HCT116 (cell line): ENCODE data around the gene NAA16. TPM values are rescaled to one million over a fixed set of nuclear protein-coding genes. Genes with fewer than 3 reads are reported as not detected.

Source experiments
- ATAC-seq: fragments of 200-7000 bp; cut with Tn5 transposase; 2 replicates; pipeline ENCODE4 v1.9.1; 2020; ENCODE audit warnings: mild to moderate bottlenecking, moderate library complexity
- BruUV-seq: library from RNA; stranded (reverse); fragments of 400-500 nt; replicated peaks from 2 replicates; lab custom pipeline; 2021; lab: Mats Ljungman, UMichigan
- CTCF ChIA-PET: fragments of 300-600 bp; sonication (Branson Sonifier 250); formaldehyde crosslinking; loops from one replicate; lab custom pipeline; 2021; ENCODE audit warnings: antibody characterized with exemption; lab: Charles Lee
- POLR2A ChIA-PET: fragments of 300-600, 350-600 bp; sonication (Branson Sonifier 250); formaldehyde crosslinking; loops from one replicate; lab custom pipeline; 2021; ENCODE audit warnings: antibody characterized with exemption; lab: Charles Lee
- RAD21 ChIA-PET, 2 experiments: fragments of 300-600 bp; sonication (Branson Sonifier 250); formaldehyde crosslinking; loops; one replicate each; lab custom pipeline; 2023; ENCODE audit warnings: low total read pairs in 2 of 2; ENCODE audit not compliant: uncharacterized antibody in 2 of 2, unreplicated experiment in 2 of 2, low non-redundant PET in 1 of 2; lab: Charles Lee
- DNase-seq: peaks from one replicate; pipeline ENCODE4 v3.0.0-alpha.2; 2010; ENCODE audit warnings: low read depth, low spot score
- H2AFZ ChIP-seq: fragments of 200-600 bp; shearing (Covaris generic), sonication (generic); 2 replicates; pipeline ENCODE4 v1.6.1; 2017; ENCODE audit warnings: low read depth, mixed run types, mixed read lengths, antibody characterized with exemption, low read length; ENCODE audit not compliant: poor library complexity, severe bottlenecking
- H3K27ac ChIP-seq: 2 replicates; pipeline ENCODE4 v1.5.1; 2012; ENCODE audit warnings: low read depth, low read length
- H3K27me3 ChIP-seq: fragments of 200-600 bp; sonication (generic); 2 replicates; pipeline ENCODE4 v1.6.1; 2016; ENCODE audit warnings: mixed run types, low read length, mixed read lengths; ENCODE audit not compliant: insufficient read depth
- H3K36me3 ChIP-seq, 2 experiments: fragments of 200-500 bp in 1 of 2; fragments of 200-600 bp in 1 of 2; sonication (Bioruptor generic) in 1 of 2; sonication (generic) in 1 of 2; 2 replicates each; pipeline versions ENCODE4 v1.5.1 to v1.6.1; 2014 to 2016; ENCODE audit warnings: low read length in 2 of 2, inconsistent platforms in 1 of 2, mixed read lengths in 1 of 2, mixed run types in 1 of 2; ENCODE audit not compliant: insufficient read depth in 2 of 2, control insufficient read depth in 1 of 2
- H3K4me1 ChIP-seq, 2 experiments: fragments of 200-600 bp in 1 of 2; sonication (generic) in 1 of 2; 2 replicates each; pipeline versions ENCODE4 v1.5.1 to v1.6.1; 2012 to 2017; ENCODE audit warnings: low read length in 2 of 2, inconsistent platforms in 1 of 2, mild to moderate bottlenecking in 1 of 2, mixed read lengths in 1 of 2, mixed run types in 1 of 2, moderate library complexity in 1 of 2; ENCODE audit not compliant: insufficient read depth in 2 of 2, control insufficient read depth in 1 of 2
- H3K4me2 ChIP-seq: fragments of 200-600 bp; sonication (generic); 2 replicates; pipeline ENCODE4 v1.6.1; 2017; ENCODE audit warnings: mixed run types, low read length, mixed read lengths
- H3K4me3 ChIP-seq, 2 experiments: fragments of 200-600 bp in 1 of 2; sonication (generic) in 1 of 2; replicated peaks in 1 of 2; 2 replicates each; pipeline ENCODE4 v1.5.1; 2011 to 2016; ENCODE audit warnings: low read length in 2 of 2, control low read depth in 1 of 2, low read depth in 1 of 2, mild to moderate bottlenecking in 1 of 2, mixed read lengths in 1 of 2, mixed run types in 1 of 2
- H3K79me2 ChIP-seq: fragments of 200-600 bp; sonication (generic); 2 replicates; pipeline ENCODE4 v1.6.1; 2017; ENCODE audit warnings: mild to moderate bottlenecking, mixed run types, low read length, moderate library complexity, mixed read lengths; ENCODE audit not compliant: insufficient read depth
- H3K9ac ChIP-seq: fragments of 200-600 bp; sonication (generic); 2 replicates; pipeline ENCODE4 v1.6.1; 2016; ENCODE audit warnings: low read length, mixed read lengths
- H3K9me2 ChIP-seq: fragments of 200-600 bp; sonication (generic), shearing (Covaris generic); 2 replicates; pipeline ENCODE4 v1.6.1; 2017; ENCODE audit warnings: mixed run types, mild to moderate bottlenecking, moderate library complexity; ENCODE audit not compliant: insufficient read depth
- H3K9me3 ChIP-seq, 2 experiments: fragments of 200-500 bp in 1 of 2; fragments of 200-600 bp in 1 of 2; sonication (Bioruptor generic) in 1 of 2; sonication (generic) in 1 of 2; 2 replicates each; pipeline ENCODE4 v1.6.1; 2014 to 2017; ENCODE audit warnings: low read length in 2 of 2, mixed read lengths in 2 of 2, inconsistent platforms in 1 of 2, low read depth in 1 of 2, mild to moderate bottlenecking in 1 of 2, mixed run types in 1 of 2, moderate library complexity in 1 of 2; ENCODE audit not compliant: control insufficient read depth in 1 of 2, insufficient read depth in 1 of 2
- H4K20me1 ChIP-seq: fragments of 200-600 bp; sonication (generic), shearing (Covaris generic); 2 replicates; pipeline ENCODE4 v1.6.1; 2017; ENCODE audit warnings: mixed run types, mild to moderate bottlenecking, moderate library complexity; ENCODE audit not compliant: insufficient read depth
- ATF3 ChIP-seq: IDR thresholded peaks from 2 replicates; pipeline ENCODE4 v1.6.1; 2012
- CBX3 ChIP-seq: IDR thresholded peaks from 2 replicates; pipeline ENCODE4 v1.6.1; 2012; ENCODE audit warnings: low read depth
- CTCF ChIP-seq, 3 experiments: fragments of 200-600 bp in 1 of 3; sonication (generic) in 1 of 3; IDR thresholded peaks in 2 of 3; conservative IDR thresholded peaks in 1 of 3; 2 replicates each; pipeline ENCODE4 v1.5.1; 2012 to 2017; ENCODE audit warnings: low read depth in 2 of 3, low read length in 2 of 3, antibody characterized with exemption in 1 of 3, borderline replicate concordance in 1 of 3, control low read depth in 1 of 3, mild to moderate bottlenecking in 1 of 3, mixed read lengths in 1 of 3, mixed run types in 1 of 3, moderate library complexity in 1 of 3; ENCODE audit not compliant: insufficient read depth in 1 of 3
- EGR1 ChIP-seq: IDR thresholded peaks from 2 replicates; pipeline ENCODE4 v1.6.1; 2012; ENCODE audit warnings: low read depth
- ELF1 ChIP-seq: IDR thresholded peaks from 2 replicates; pipeline ENCODE4 v1.6.1; 2012; ENCODE audit warnings: low read depth, borderline replicate concordance
- EZH2 ChIP-seq: fragments of 200-600 bp; sonication (generic); IDR thresholded peaks from 2 replicates; pipeline ENCODE4 v1.6.1; 2017; ENCODE audit warnings: antibody characterized with exemption, mixed run types
- FOSL1 ChIP-seq: IDR thresholded peaks from 2 replicates; pipeline ENCODE4 v1.6.1; 2012; ENCODE audit warnings: low read depth
- JUND ChIP-seq: IDR thresholded peaks from 2 replicates; pipeline ENCODE4 v1.6.1; 2012
- MAX ChIP-seq: IDR thresholded peaks from 2 replicates; pipeline ENCODE4 v1.6.1; 2012
- POLR2A ChIP-seq: IDR thresholded peaks from 2 replicates; pipeline ENCODE4 v1.7.0; 2011; ENCODE audit warnings: borderline replicate concordance; ENCODE audit not compliant: insufficient read depth, insufficient read length; ENCODE audit errors: extremely low read depth
- POLR2AphosphoS5 ChIP-seq: IDR thresholded peaks from 2 replicates; pipeline ENCODE4 v1.6.1; 2011; ENCODE audit warnings: mild to moderate bottlenecking, low read depth, low read length, moderate library complexity
- RAD21 ChIP-seq: IDR thresholded peaks from 2 replicates; pipeline ENCODE4 v1.6.1; 2012; ENCODE audit warnings: low read depth, mild to moderate bottlenecking
- REST ChIP-seq: IDR thresholded peaks from 2 replicates; pipeline ENCODE4 v1.6.1; 2012; ENCODE audit warnings: low read depth
- SIN3A ChIP-seq: IDR thresholded peaks from 2 replicates; pipeline ENCODE4 v1.6.1; 2012; ENCODE audit warnings: low read depth
- SP1 ChIP-seq: IDR thresholded peaks from 2 replicates; pipeline ENCODE4 v1.6.1; 2012; ENCODE audit warnings: low read depth
- SRF ChIP-seq: IDR thresholded peaks from 2 replicates; pipeline ENCODE4 v1.6.1; 2012; ENCODE audit warnings: low read depth
- TCF7L2 ChIP-seq: IDR thresholded peaks from 2 replicates; pipeline ENCODE4 v1.7.0; 2011; ENCODE audit warnings: borderline replicate concordance, inconsistent platforms; ENCODE audit not compliant: insufficient read depth, insufficient read length; ENCODE audit errors: extremely low read depth
- YY1 ChIP-seq: IDR thresholded peaks from 2 replicates; pipeline ENCODE4 v1.6.1; 2011; ENCODE audit warnings: low read length, low read depth, moderate library complexity, mild to moderate bottlenecking; ENCODE audit not compliant: insufficient replicate concordance; ENCODE audit errors: extremely low read depth
- ZFX ChIP-seq: fragments of 450-650 bp; IDR thresholded peaks from 2 replicates; pipeline ENCODE4 v1.6.1; 2017
- ZNF274 ChIP-seq: fragments of 200-500 bp; sonication (Bioruptor generic); IDR thresholded peaks from 2 replicates; pipeline ENCODE4 v1.6.1; 2014; ENCODE audit warnings: mild to moderate bottlenecking, low read depth, low read length, inconsistent platforms
- intact Hi-C: fragments of 100-400 bp; cut with micrococcal nuclease; formaldehyde crosslinking; loops from 2 replicates; pipeline ENCODE4 v1.10.0; 2022
- total RNA-seq: library from RNA; stranded (reverse); gene quantifications from one replicate; pipeline ENCODE4 v1.2.1, GENCODE V29; 2021; ENCODE audit not compliant: unreplicated experiment

NAA16 gene
- total RNA-seq, 1 experiment from 2014 or later = 19.1 TPM

- ATAC-seq (no peak), DNase-seq (no peak)
- H3K4me1 ChIP-seq = peaks cover 0 to 3% of the 10 kb centered on the region in 2 experiments; a peak in 1 of 4 replicates
- no peak overlapping the region for H3K27ac ChIP-seq
- no peaks in the 10 kb centered on the region for H3K9me3 ChIP-seq
- TF ChIP-seq SIN3A (no peak), SRF (no peak), CBX3 (no peak), FOSL1 (no peak), TCF7L2 (no peak), POLR2AphosphoS5 (no peak), ATF3 (no peak), ELF1 (no peak), POLR2A (no peak), JUND (no peak), CTCF (IDR thresholded peaks at IDR 0.05 in 2 of 3, conservative IDR thresholded peaks at IDR 0.05 in 1 of 3; ENCODE audit: borderline replicate concordance in 1 of 3, insufficient read depth in 1 of 3, low read depth in 2 of 3, low read length in 2 of 3) (no peak), EGR1 (no peak), YY1 (no peak), ZNF274 (no peak), EZH2 (no peak), ZFX (no peak), SP1 (no peak), REST (no peak), MAX (no peak), RAD21 (no peak)
- intact Hi-C loops = no loop called here
- ChIA-PET POLR2A (no interaction called here), RAD21 (no interaction called here), CTCF (no interaction called here)
- H4K20me1 ChIP-seq = 0 out of 2 replicates have a peak, but pooled peaks cover 6% of the 10 kb centered on the region
- no peak overlapping the region for H3K4me2 ChIP-seq
- H3K27me3 ChIP-seq = no peaks in the 10 kb centered on the region
- H3K79me2 ChIP-seq = peaks cover 99% of the 10 kb centered on the region
- peaks cover 0 to 3% of the 10 kb centered on the region in 2 experiments; a peak in 2 of 4 replicates for H3K36me3 ChIP-seq
- no peaks in the 10 kb centered on the region for H3K9me2 ChIP-seq
- no peak overlapping the region for H3K9ac ChIP-seq
- H3K4me3 ChIP-seq = no peak overlapping the region
- no peak overlapping the region for H2AFZ ChIP-seq
- no TSS peak for BruUV-seq
These were observed 6.2 kb downstream of the NAA16 start for GRCh38 chr13:41317243-41317642.
